CD8-positive, alpha-beta memory T cell (primary cell): ENCODE measurements around the gene IFNA4. TPM values are rescaled to one million over a fixed set of nuclear protein-coding genes. Genes with fewer than 3 reads are reported as not detected.
"Not testable (repeated sequence)": the region's sequence is repeated elsewhere in the genome, so short reads cannot be mapped to it uniquely, and the experiment has no call there.

ENCODE experiments used
- CTCF ChIA-PET: fragments of 350-600 bp; sonication (Branson Sonifier 250); formaldehyde crosslinking; loops from one replicate; lab custom pipeline; 2021; ENCODE audit warnings: antibody characterized with exemption; lab: Charles Lee
- POLR2A ChIA-PET: fragments of 350-600 bp; sonication (Branson Sonifier 250); formaldehyde crosslinking; loops from one replicate; lab custom pipeline; 2021; ENCODE audit warnings: antibody characterized with exemption; lab: Charles Lee
- DNase-seq, 5 donors: peaks; one replicate each; pipeline versions ENCODE4 v3.0.0 to v3.0.0-alpha.2; 2020 to 2022; ENCODE audit warnings: mixed read lengths in 1 of 5
- H3K27ac ChIP-seq: one replicate; pipeline ENCODE4 v1.7.0; 2013; ENCODE audit warnings: low read depth, mild to moderate bottlenecking, low read length, moderate library complexity
- H3K27me3 ChIP-seq: 2 replicates; pipeline ENCODE4 v1.7.0; 2013; ENCODE audit warnings: low read length, mild to moderate bottlenecking; ENCODE audit not compliant: insufficient read depth, poor library complexity, severe bottlenecking
- H3K36me3 ChIP-seq: 2 replicates; pipeline ENCODE4 v1.7.0; 2013; ENCODE audit warnings: mild to moderate bottlenecking, low read length, moderate library complexity; ENCODE audit not compliant: insufficient read depth
- H3K4me1 ChIP-seq: 2 replicates; pipeline ENCODE4 v1.7.0; 2013; ENCODE audit warnings: mild to moderate bottlenecking, low read length, moderate library complexity; ENCODE audit not compliant: insufficient read depth
- H3K4me3 ChIP-seq: 2 replicates; pipeline ENCODE4 v1.7.0; 2013; ENCODE audit warnings: mild to moderate bottlenecking, low read length
- H3K9me3 ChIP-seq: 2 replicates; pipeline ENCODE4 v1.7.0; 2013; ENCODE audit warnings: mild to moderate bottlenecking, low read length
- H3K27ac Mint-ChIP-seq, 8 donors: one replicate each; pipeline ENCODE4 v1.8.0; 2020 to 2021; ENCODE audit warnings: mixed read lengths in 8 of 8, mild to moderate bottlenecking in 6 of 8, inconsistent platforms in 3 of 8, moderate library complexity in 3 of 8
- H3K27me3 Mint-ChIP-seq, 2 donors: one replicate each; pipeline ENCODE4 v1.8.0; 2020 to 2021; ENCODE audit warnings: mixed read lengths in 2 of 2, mild to moderate bottlenecking in 1 of 2, moderate library complexity in 1 of 2
- H3K36me3 Mint-ChIP-seq, 3 donors: one replicate each; pipeline ENCODE4 v1.8.0; 2020 to 2021; ENCODE audit warnings: mixed read lengths in 3 of 3, inconsistent platforms in 1 of 3, mild to moderate bottlenecking in 1 of 3
- H3K4me1 Mint-ChIP-seq, 3 donors: one replicate each; pipeline ENCODE4 v1.8.0; 2020 to 2021; ENCODE audit warnings: mixed read lengths in 3 of 3, inconsistent platforms in 1 of 3, mild to moderate bottlenecking in 1 of 3
- H3K4me3 Mint-ChIP-seq, 7 donors: one replicate each; pipeline ENCODE4 v1.8.0; 2020 to 2021; ENCODE audit warnings: mixed read lengths in 7 of 7, mild to moderate bottlenecking in 6 of 7, moderate library complexity in 4 of 7, inconsistent platforms in 2 of 7
- H3K9me3 Mint-ChIP-seq, 5 donors: one replicate each; pipeline ENCODE4 v1.8.0; 2020 to 2022; ENCODE audit warnings: mixed read lengths in 5 of 5, mild to moderate bottlenecking in 3 of 5, moderate library complexity in 2 of 5, inconsistent platforms in 1 of 5
- polyA plus RNA-seq: library from polyadenylated mRNA; unstranded; fragments of 300-500 nt; fragmentation: Illumina TruSeq; gene quantifications from one replicate; pipeline ENCODE4 v1.2.3, GENCODE V29; 2021
- total RNA-seq, 2 experiments: library from RNA; stranded (reverse); gene quantifications; one replicate each; pipeline ENCODE4 v1.2.3, GENCODE V29; 2021

IFNA4 gene
- total and polyA plus RNA-seq, 3 experiments from 2014 or later, result not detected

DNA sequence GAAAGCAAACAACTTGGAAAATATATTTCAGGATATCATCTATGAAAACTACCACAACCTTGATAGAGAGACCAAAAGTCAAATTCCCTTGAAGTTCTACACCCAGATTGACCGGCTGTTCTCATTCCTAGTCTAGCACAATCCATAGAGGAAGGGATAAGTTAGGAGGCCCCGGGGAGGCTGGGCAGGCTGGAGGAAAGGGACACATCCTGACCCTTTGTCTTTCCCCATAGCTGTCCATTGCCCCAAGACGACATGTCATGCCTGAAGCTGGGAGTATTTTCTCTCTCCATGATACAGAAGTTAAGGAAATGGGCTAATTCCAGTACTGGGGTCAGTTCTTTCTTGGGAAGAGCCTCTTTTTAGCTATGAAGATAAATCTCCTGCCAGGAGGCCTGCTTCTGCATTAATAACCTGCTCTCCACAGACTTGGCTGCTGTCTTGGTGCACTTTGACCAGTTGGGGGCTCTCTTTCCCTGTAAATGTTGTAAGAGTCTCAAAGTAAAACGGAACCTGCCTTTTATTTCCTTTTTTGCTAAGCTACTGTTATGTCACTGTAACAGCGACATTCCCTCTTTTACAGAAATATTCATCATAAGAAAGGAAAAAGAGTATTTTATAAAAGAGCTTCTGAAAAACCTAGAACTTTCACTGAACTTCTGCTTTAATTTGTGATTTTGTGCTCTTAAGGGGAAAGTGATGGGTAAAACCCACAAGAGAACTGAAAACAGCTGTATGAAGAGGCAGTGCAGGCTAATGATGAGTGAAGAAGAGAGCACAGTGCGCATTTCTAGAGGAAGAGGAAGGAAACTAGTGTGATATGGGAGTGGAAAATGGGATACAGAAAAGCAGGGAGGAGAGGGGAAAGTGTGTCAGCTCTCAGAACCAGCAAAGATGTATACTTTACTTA is 7.7 kb upstream of the IFNA4 start:
- not testable (repeated sequence) for H3K9me3 ChIP-seq, H3K36me3 ChIP-seq, H3K4me3 ChIP-seq, H3K4me1 ChIP-seq, H3K9me3 Mint-ChIP-seq, H3K27ac ChIP-seq, H3K27me3 Mint-ChIP-seq, H3K36me3 Mint-ChIP-seq, H3K27me3 ChIP-seq, H3K4me1 Mint-ChIP-seq
- peak overlapping the region in 1 of 8 donors; percentile 60 for H3K27ac Mint-ChIP-seq
- peak overlapping the region; percentile 7 to 64 (median 43) for H3K4me3 Mint-ChIP-seq
- POLR2A ChIA-PET, result interaction anchor here (1.0 kb wide), 1 partner anchor 139 kb away, joined by 3 read pairs; no protein-coding TSS in a partner anchor
- CTCF ChIA-PET, result interaction anchor here (0.7 to 2.1 kb wide), 17 partner anchors 8 to 595 kb away, joined by 3 to 16 read pairs (median 4); no protein-coding TSS in a partner anchor
- peak in 3 of 5 donors; percentile 13 to 35 (median 29) for DNase-seq

- POLR2A ChIA-PET, H3K4me1 ChIP-seq, H3K27me3 ChIP-seq, H3K36me3 Mint-ChIP-seq, H3K27me3 Mint-ChIP-seq, H3K9me3 ChIP-seq, H3K9me3 Mint-ChIP-seq, H3K36me3 ChIP-seq, H3K4me3 ChIP-seq, H3K27ac ChIP-seq: not testable (repeated sequence)
- H3K4me3 Mint-ChIP-seq, result peak overlapping the region in 2 of 7 donors; percentile 5 to 67
- CTCF ChIA-PET, result interaction anchor here (0.7 to 3.9 kb wide), 22 partner anchors 8 to 605 kb away, joined by 3 to 16 read pairs (median 3); no protein-coding TSS in a partner anchor
- peaks cover 9 to 14% (median 12%) of the 10 kb centered on the region in 3 donors for H3K4me1 Mint-ChIP-seq
- peak in 2 of 5 donors; percentile 16 to 20 for DNase-seq
- peak overlapping the region in 4 of 8 donors; percentile 15 to 40 (median 27) for H3K27ac Mint-ChIP-seq
These were observed 4.3 kb downstream of the IFNA4 start for GRCh38 chr9:21182810-21183736.

DNA sequence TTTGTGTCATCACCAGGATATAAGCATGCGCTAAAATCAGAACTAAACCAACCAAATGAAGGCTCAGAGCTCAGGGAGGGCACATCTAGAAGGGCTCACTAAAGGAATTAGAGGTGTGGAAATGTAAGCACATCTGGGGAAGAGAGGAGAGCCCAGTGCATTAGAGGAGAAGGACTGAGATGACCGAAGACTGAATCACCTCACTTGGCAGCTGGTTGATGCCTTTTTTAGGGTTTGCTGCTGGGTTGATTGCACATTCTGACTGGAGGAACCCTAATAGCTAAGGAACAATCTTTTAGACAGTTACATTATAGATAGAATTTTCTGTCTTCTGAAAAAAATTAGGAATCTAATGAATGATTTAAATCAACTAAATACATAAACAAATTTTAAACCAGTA is 12.7 kb downstream of the IFNA4 start:
- peaks cover 0 to 11% (median 0%) of the 10 kb centered on the region in 3 donors for H3K4me1 Mint-ChIP-seq
- H3K4me3 Mint-ChIP-seq, result no peak overlapping the region
- no peak for DNase-seq
- CTCF ChIA-PET, result interaction anchor here (1.2 to 2.2 kb wide), 3 partner anchors 8 to 221 kb away, joined by 4 to 7 read pairs (median 7); no protein-coding TSS in a partner anchor
- POLR2A ChIA-PET, result no interaction called here
- no peaks in the 10 kb centered on the region for H3K9me3 Mint-ChIP-seq
- peaks cover 0 to 2% (median 0%) of the 10 kb centered on the region in 3 donors for H3K36me3 Mint-ChIP-seq
- H3K36me3 ChIP-seq, result no peaks in the 10 kb centered on the region
- no peaks in the 10 kb centered on the region for H3K9me3 ChIP-seq
- no peaks in the 10 kb centered on the region for H3K4me1 ChIP-seq
- H3K27ac Mint-ChIP-seq, result no peak overlapping the region
- H3K27me3 Mint-ChIP-seq, result peaks cover 3 to 6% of the 10 kb centered on the region in 2 donors
- no peak overlapping the region for H3K4me3 ChIP-seq
- no peak overlapping the region for H3K27ac ChIP-seq
- no peaks in the 10 kb centered on the region for H3K27me3 ChIP-seq

DNA sequence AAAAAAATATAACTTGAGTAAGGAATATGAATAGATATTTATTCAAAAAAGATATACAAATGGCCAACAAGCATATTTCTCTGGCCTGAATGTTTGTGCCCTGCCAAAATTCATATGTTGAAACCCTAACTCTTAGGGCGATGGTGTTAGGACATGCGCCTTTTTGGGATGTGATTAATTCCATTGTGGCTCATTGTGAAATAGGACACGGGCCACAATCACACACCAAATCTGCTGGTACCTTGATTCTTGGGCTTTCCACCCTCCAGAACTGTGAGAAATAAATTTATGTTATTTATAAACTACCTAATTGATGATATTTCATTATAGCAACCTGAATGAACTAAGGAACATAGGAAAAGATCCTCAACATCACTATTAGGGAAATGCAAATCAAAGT is 15.2 kb downstream of the IFNA4 start:
- Histone ChIP-seq H3K27ac (no peak overlapping the region), H3K27me3 (no peaks in the 10 kb centered on the region), H3K4me3 (no peak overlapping the region), H3K4me1 (no peaks in the 10 kb centered on the region), H3K9me3 (no peaks in the 10 kb centered on the region), H3K36me3 (no peaks in the 10 kb centered on the region)
- Mint-ChIP-seq H3K27me3 (peaks cover 1 to 6% of the 10 kb centered on the region in 2 donors), H3K36me3 (peaks cover 0 to 3% (median 3%) of the 10 kb centered on the region in 3 donors), H3K4me1 (peaks cover 0 to 11% (median 0%) of the 10 kb centered on the region in 3 donors), H3K27ac (no peak overlapping the region), H3K9me3 (no peaks in the 10 kb centered on the region), H3K4me3 (no peak overlapping the region)
- CTCF ChIA-PET, result no interaction called here
- DNase-seq, result no peak
- POLR2A ChIA-PET, result no interaction called here

GRCh38 chr9:21171351-21171750 is 16.0 kb downstream of the IFNA4 start:
- Histone ChIP-seq H3K36me3 (no peaks in the 10 kb centered on the region), H3K4me1 (no peaks in the 10 kb centered on the region), H3K27me3 (no peaks in the 10 kb centered on the region), H3K9me3 (no peaks in the 10 kb centered on the region), H3K27ac (no peak overlapping the region), H3K4me3 (no peak overlapping the region)
- ChIA-PET POLR2A (no interaction called here), CTCF (no interaction called here)
- Mint-ChIP-seq H3K27ac (no peak overlapping the region), H3K4me3 (no peak overlapping the region), H3K36me3 (peaks cover 0 to 8% (median 3%) of the 10 kb centered on the region in 3 donors), H3K9me3 (no peaks in the 10 kb centered on the region), H3K27me3 (peaks cover 4 to 7% of the 10 kb centered on the region in 2 donors), H3K4me1 (peaks cover 0 to 11% (median 0%) of the 10 kb centered on the region in 3 donors)
- no peak for DNase-seq

- H3K27ac Mint-ChIP-seq, H3K4me3 ChIP-seq, H3K27me3 Mint-ChIP-seq, H3K36me3 ChIP-seq, CTCF ChIA-PET, H3K9me3 Mint-ChIP-seq, H3K4me3 Mint-ChIP-seq, H3K27me3 ChIP-seq, H3K9me3 ChIP-seq, DNase-seq, H3K4me1 ChIP-seq, POLR2A ChIA-PET, H3K27ac ChIP-seq: not testable (repeated sequence)
- Mint-ChIP-seq H3K36me3 (peaks cover 0 to 20% (median 9%) of the 10 kb centered on the region in 3 donors), H3K4me1 (peaks cover 22 to 24% (median 23%) of the 10 kb centered on the region in 3 donors)
These were observed 20.8 kb downstream of the IFNA4 start, which contains the start of gene IFNA21 for GRCh38 chr9:21166560-21166959. TSS of gene IFNA21 (minus strand) at chr9:21166660. CDS start at chr9:21166612, 48 bp downstream.

GRCh38 chr9:21165516-21165915 is 21.9 kb downstream of the IFNA4 start:
- DNase-seq, result no peak
- Mint-ChIP-seq H3K9me3 (no peaks in the 10 kb centered on the region), H3K4me1 (peaks cover 33 to 35% (median 34%) of the 10 kb centered on the region in 3 donors), H3K27me3 (peaks cover 7 to 10% of the 10 kb centered on the region in 2 donors), H3K4me3 (no peak overlapping the region), H3K36me3 (peaks cover 0 to 20% (median 7%) of the 10 kb centered on the region in 3 donors), H3K27ac (no peak overlapping the region)
- H3K4me1 ChIP-seq, result peaks cover 7% of the 10 kb centered on the region
- CTCF ChIA-PET, result no interaction called here
- no peaks in the 10 kb centered on the region for H3K27me3 ChIP-seq
- H3K4me3 ChIP-seq, result no peak overlapping the region
- H3K9me3 ChIP-seq, result no peaks in the 10 kb centered on the region
- POLR2A ChIA-PET, result no interaction called here
- H3K27ac ChIP-seq, result no peak overlapping the region
- H3K36me3 ChIP-seq, result no peaks in the 10 kb centered on the region
